ENCODE measurements around the gene TRIO. TPM values are rescaled to one million over a fixed set of nuclear protein-coding genes. Genes with fewer than 3 reads are reported as not detected.

Gene TRIO
- total and polyA plus RNA-seq, 2 of the 8 experiments (the other 6 are each of a cell fraction or from before 2014, with no cell fraction given): 35.1 to 69.1 TPM

DNA sequence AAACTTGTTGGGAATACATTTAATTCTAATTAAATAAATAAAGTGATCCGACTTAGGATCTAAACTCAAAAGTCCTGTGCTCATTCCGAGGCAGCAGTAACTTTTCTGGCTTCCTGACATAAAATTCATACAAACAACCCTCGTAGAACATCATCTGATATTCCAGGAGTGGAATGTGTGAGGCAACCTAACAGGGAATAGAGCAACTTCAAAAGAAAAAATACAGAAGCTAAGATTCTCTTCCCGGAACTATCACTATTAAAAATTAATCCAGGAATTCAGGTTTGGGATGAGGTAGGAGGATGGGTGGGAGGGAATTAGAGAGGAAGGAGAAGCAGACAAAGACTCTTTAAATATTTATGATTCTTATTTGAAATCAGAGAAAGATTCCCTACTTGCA is 32.9 kb upstream of the TRIO start:
- Histone ChIP-seq H3K23me2 (ENCODE audit: low read depth, low read length) (no peaks in the 10 kb centered on the region; the same call in 1 of the 2 replicates), H2BK15ac (ENCODE audit: low read length) (no peak overlapping the region), H4K5ac (ENCODE audit: insufficient read length, low read depth, low read length) (no peak overlapping the region), H2AK5ac (ENCODE audit: low read depth, low read length) (no peak overlapping the region), H3K27ac (ENCODE audit: low read depth, low read length) (no peak overlapping the region), H2BK12ac (ENCODE audit: low read depth, low read length) (no peak overlapping the region), H3K79me2 (ENCODE audit: control insufficient read depth in 1 of 2, insufficient read depth in 2 of 2, low read length in 2 of 2) (no peaks in the 10 kb centered on the region), H2BK120ac (replicated peaks; ENCODE audit: low read depth, low read length) (no peak overlapping the region), H4K91ac (replicated peaks; ENCODE audit: insufficient read length, low read length) (no peak overlapping the region), H4K8ac (ENCODE audit: extremely low read depth, insufficient read depth, low read length) (no peak overlapping the region), H3K18ac (ENCODE audit: extremely low read depth, low read length) (no peak overlapping the region), H3K9ac (replicated peaks in 1 of 4; ENCODE audit: extremely low read depth in 1 of 4, low read depth in 3 of 4, low read length in 3 of 4) (no peak overlapping the region), H2BK20ac (ENCODE audit: low read length) (no peak overlapping the region), H3K4ac (replicated peaks; ENCODE audit: insufficient read length, low read depth, low read length) (no peak overlapping the region), H3K23ac (ENCODE audit: insufficient read length) (no peak overlapping the region), H3K79me1 (ENCODE audit: low read depth, low read length) (no peaks in the 10 kb centered on the region), H2BK5ac (ENCODE audit: low read depth, low read length) (no peak overlapping the region), H3K4me2 (ENCODE audit: insufficient read depth in 1 of 2, low read depth in 2 of 2, low read length in 2 of 2) (no peak overlapping the region), H3K56ac (replicated peaks; ENCODE audit: insufficient read length, low read depth, low read length) (no peak overlapping the region), H3K9me3 (ENCODE audit: insufficient read depth in 2 of 2, low read depth in 1 of 2, low read length in 1 of 2) (no peaks in the 10 kb centered on the region), H2AFZ (ENCODE audit: low read length) (no peak overlapping the region), H3K36me3 (ENCODE audit: control insufficient read depth in 2 of 4, insufficient read depth in 4 of 4, low read length in 3 of 4) (no peaks in the 10 kb centered on the region), H3K14ac (ENCODE audit: insufficient read length) (no peak overlapping the region), H4K20me1 (replicated peaks in 1 of 2; ENCODE audit: control insufficient read depth in 1 of 2, insufficient read depth in 2 of 2, low read length in 2 of 2) (no peaks in the 10 kb centered on the region), H3K4me1 (replicated peaks in 1 of 4; ENCODE audit: control insufficient read depth in 3 of 4, insufficient read depth in 4 of 4, low read length in 3 of 4) (peaks cover 2 to 8% (median 6%) of the 10 kb centered on the region in 4 experiments; a peak in 5 of 7 replicates), H3K4me3 (ENCODE audit: extremely low read depth in 1 of 4, insufficient read depth in 2 of 4, low read depth in 3 of 4, low read length in 4 of 4) (no peak overlapping the region), H3K27me3 (replicated peaks in 1 of 4; ENCODE audit: control insufficient read depth in 3 of 4, extremely low read depth in 1 of 4, insufficient read depth in 3 of 4, low read length in 3 of 4) (no peaks in the 10 kb centered on the region; a peak in 2 of 7 replicates)
- WGBS, 2 experiments (ENCODE audit: extremely low coverage in 1 of 2, insufficient coverage in 1 of 2, insufficient read length in 1 of 2, insufficient replicate concordance in 2 of 2, low coverage in 1 of 2, low lambda C conversion rate in 2 of 2, missing lambda C conversion rate in 1 of 2): 92% methylated on average over 4 of the region's 4 CpGs; no CpG with 5 or more reads in 1 of the 2 experiments
- CTCF ChIA-PET (ENCODE audit: partially characterized antibody): interaction anchor here (0.7 to 6.8 kb wide), 5 partner anchors 12 to 475 kb away, joined by 3 to 57 read pairs (median 9); partner anchors contain the start of gene TRIO
- POLR2A ChIA-PET (ENCODE audit: partially characterized antibody): no interaction called here
- FAIRE-seq (no peak), DNase-seq (ENCODE audit: low read depth in 1 of 2, low spot score in 2 of 2) (no peak)
- no peak for TF ChIP-seq RBBP5 (IDR thresholded peaks at IDR 0.05; ENCODE audit: borderline replicate concordance, low read depth, low read length)
- TF ChIP-seq RAD21 (IDR thresholded peaks at IDR 0.05 in 1 of 2, conservative IDR thresholded peaks at IDR 0.05 in 1 of 2; ENCODE audit: low read depth in 2 of 2, low read length in 2 of 2): no peak
- TF ChIP-seq HDAC2 (IDR thresholded peaks at IDR 0.05; ENCODE audit: borderline replicate concordance in 1 of 2, low read depth in 2 of 2, low read length in 2 of 2): no peak
- no peak for TF ChIP-seq SIRT6 (IDR thresholded peaks at IDR 0.05; ENCODE audit: low read length)
- TF ChIP-seq EGR1 (IDR thresholded peaks at IDR 0.05; ENCODE audit: borderline replicate concordance, low read depth, low read length): no peak
- TF ChIP-seq TAF7 (optimal IDR thresholded peaks at IDR 0.05; ENCODE audit: borderline replicate concordance, low read depth, low read length): no peak
- TF ChIP-seq, protein P1, sequence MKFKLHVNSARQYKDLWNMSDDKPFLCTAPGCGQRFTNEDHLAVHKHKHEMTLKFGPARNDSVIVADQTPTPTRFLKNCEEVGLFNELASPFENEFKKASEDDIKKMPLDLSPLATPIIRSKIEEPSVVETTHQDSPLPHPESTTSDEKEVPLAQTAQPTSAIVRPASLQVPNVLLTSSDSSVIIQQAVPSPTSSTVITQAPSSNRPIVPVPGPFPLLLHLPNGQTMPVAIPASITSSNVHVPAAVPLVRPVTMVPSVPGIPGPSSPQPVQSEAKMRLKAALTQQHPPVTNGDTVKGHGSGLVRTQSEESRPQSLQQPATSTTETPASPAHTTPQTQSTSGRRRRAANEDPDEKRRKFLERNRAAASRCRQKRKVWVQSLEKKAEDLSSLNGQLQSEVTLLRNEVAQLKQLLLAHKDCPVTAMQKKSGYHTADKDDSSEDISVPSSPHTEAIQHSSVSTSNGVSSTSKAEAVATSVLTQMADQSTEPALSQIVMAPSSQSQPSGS (IDR thresholded peaks at IDR 0.05; ENCODE audit: low read length): no peak
- no peak for TF ChIP-seq CREB1 (IDR thresholded peaks at IDR 0.05)
- TF ChIP-seq E2F6 (IDR thresholded peaks at IDR 0.05): no peak
- TF ChIP-seq EZH2 (IDR thresholded peaks at IDR 0.05; ENCODE audit: low read depth, low read length, severe bottlenecking): no peak
- TF ChIP-seq EP300 (IDR thresholded peaks at IDR 0.05; ENCODE audit: borderline replicate concordance in 1 of 2, low read depth in 2 of 2, low read length in 2 of 2): no peak
